ENCODE measurements around the gene CENPX.

CENPX gene

GRCh38 chr17:81993729-81994592 is 28.7 kb downstream of the CENPX start:
- no peak for TF ChIP-seq CTCF (IDR thresholded peaks at IDR 0.05; ENCODE audit: borderline replicate concordance, insufficient read depth, low read depth, low read length)
- no peak overlapping the region for H3K4me3 ChIP-seq (ENCODE audit: low read depth, low read length)

- no peak overlapping the region for H3K4me3 ChIP-seq (ENCODE audit: low read depth, low read length)
- no peak for TF ChIP-seq CTCF (IDR thresholded peaks at IDR 0.05; ENCODE audit: borderline replicate concordance, insufficient read depth, low read depth, low read length)
These were observed 30.2 kb downstream of the CENPX start for GRCh38 chr17:81992306-81993102.

- no peak overlapping the region for H3K4me3 ChIP-seq (ENCODE audit: low read depth, low read length)
- no peak for TF ChIP-seq CTCF (IDR thresholded peaks at IDR 0.05; ENCODE audit: borderline replicate concordance, insufficient read depth, low read depth, low read length)
These were observed 30.9 kb downstream of the CENPX start for GRCh38 chr17:81991684-81992305.

GRCh38 chr17:81990836-81991683 is 31.6 kb downstream of the CENPX start:
- no peak overlapping the region for H3K4me3 ChIP-seq (ENCODE audit: low read depth, low read length)
- no peak for TF ChIP-seq CTCF (IDR thresholded peaks at IDR 0.05; ENCODE audit: borderline replicate concordance, insufficient read depth, low read depth, low read length)

GRCh38 chr17:81987161-81987770 is 35.4 kb downstream of the CENPX start:
- TF ChIP-seq CTCF (IDR thresholded peaks at IDR 0.05; ENCODE audit: borderline replicate concordance, insufficient read depth, low read depth, low read length) = no peak
- H3K4me3 ChIP-seq (ENCODE audit: low read depth, low read length) = no peak overlapping the region

GRCh38 chr17:81986606-81987005 is 36.1 kb downstream of the CENPX start:
- TF ChIP-seq CTCF (IDR thresholded peaks at IDR 0.05; ENCODE audit: borderline replicate concordance, insufficient read depth, low read depth, low read length) = no peak

More at GRCh38 chr17:81986606-81987005, 36.1 kb downstream of the CENPX start:
- no peak overlapping the region for H3K4me3 ChIP-seq (ENCODE audit: low read depth, low read length)

All from GM12875 (cell line).